ENCODE data around the gene FIZ1.
A peak's percentile ranks its signal among the peaks of the same experiment; 100 is the strongest.

Gene FIZ1

DNA sequence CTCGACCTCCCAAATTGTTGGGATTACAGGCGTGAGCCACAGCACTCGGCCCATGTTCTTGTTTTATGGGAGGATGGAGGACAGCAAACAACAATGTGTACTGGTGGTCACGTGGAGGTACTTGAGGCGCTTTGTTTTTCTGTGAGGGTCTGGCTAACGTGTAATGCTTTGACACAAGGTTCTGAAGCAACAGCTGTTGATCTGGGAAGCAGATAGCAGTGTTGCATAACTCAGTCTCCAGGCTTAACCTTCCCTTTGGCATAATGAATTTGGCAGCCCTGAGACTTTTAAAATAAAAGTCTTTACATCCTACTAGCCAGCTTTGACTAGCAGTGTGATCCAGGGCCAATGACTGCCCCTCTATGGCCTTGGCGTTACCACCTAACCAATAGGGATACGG is 34.5 kb upstream of the FIZ1 start:
- no peak for DNase-seq

DNA sequence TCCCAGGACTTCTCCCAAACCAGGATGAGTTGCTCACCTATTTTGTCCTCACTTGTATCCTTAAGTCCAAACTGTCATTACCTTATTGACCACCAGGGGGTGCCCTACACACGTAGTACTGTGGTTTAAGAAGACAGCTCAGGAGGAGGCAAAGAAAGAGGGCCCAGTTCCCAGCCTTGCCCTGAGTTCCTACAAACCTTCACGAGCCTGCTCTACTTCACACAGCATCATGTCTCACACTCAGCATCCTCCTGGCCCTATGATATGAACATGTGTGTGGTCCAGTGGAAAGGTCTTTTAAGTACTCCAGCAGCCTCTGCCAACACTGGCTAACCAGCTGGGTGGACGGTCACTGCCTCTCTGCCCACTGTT is 33.1 kb upstream of the FIZ1 start:
- DNase-seq: peak; percentile 86

DNA sequence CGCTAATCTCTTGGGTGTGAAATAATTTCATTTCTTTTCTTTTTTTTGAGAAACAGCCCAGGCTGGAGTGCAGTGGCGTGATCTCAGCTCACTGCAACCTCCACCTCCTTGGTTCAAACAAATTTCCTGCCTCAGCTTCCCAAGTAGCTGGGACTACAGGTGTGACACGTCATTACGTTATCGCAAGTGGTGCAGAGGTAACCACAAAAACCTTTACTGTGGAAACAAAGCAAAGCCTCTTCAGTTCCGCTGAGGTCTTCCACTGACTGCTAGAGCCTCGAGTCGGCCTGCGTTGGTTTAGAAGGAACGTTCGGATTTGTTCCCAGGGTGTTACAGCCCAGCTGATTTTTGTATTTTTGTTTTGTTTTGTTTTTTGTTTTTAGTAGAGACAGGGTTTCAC is 27.0 kb upstream of the FIZ1 start:
- no peak for DNase-seq

DNA sequence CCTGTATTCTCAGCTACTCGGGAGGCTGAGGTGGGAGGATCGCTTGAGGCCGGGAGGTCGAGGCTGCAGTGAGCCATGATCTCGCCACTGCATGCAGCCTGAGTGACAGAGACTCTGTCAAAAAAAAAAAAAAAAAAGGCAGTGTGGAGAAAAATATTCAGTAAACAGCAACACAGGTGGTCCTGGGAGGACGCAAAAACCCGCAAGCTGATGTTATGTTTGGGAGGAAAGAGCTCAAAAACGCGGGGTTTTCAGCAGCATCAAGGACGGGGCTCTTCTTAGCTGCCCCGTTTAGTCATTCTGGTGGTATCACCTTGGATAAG is 25.6 kb upstream of the FIZ1 start:
- DNase-seq: no peak

DNA sequence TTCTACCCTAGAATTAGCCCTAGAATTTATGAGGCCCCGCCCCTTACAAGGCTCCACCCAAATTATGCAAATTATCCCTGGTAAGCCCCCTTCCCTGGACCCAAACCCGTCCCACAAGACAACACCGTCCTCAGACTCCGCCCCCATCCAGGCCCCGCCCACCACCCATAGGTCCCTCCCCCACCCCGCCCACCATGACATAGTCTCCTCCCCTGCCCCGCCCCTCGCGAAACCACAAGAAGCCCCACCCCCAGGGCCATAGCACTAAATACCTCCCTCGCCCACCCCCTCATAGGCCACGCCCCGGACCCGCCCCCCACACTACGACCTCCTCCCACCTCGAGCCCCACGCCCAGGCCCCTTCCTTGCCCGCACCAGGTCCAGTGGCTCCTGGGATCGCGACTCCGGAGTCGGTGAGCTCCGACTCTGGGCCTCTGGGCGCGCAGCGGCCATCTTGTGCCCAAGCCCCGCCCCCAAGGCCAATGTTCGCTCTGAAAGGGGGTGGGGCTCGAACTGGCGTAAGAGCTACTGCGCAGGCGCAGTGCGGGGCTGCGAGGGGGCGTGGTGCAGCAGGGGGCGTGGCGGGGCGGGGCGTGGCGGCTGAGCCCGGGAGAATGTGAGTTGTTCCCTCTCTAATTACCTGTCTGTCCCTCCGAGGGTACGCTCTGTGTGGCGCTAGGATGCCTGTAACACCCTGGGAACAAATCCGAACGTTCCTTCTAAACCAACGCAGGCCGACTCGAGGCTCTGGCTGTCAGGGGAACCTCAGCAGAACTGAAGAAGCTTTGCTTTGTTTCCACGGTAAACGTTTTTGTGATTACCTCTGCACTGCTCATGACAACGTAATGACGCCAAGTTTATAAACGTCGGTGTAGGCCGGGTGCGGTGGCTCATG is 25.0 kb upstream of the FIZ1 start, which contains the start of gene ZNF784:
Gene ZNF784, minus strand, starts transcription at position 458 of the 895 bp plus-strand sequence. Its CDS starts 5 bp downstream, at position 453.
- peak; percentile 90 for DNase-seq

DNA sequence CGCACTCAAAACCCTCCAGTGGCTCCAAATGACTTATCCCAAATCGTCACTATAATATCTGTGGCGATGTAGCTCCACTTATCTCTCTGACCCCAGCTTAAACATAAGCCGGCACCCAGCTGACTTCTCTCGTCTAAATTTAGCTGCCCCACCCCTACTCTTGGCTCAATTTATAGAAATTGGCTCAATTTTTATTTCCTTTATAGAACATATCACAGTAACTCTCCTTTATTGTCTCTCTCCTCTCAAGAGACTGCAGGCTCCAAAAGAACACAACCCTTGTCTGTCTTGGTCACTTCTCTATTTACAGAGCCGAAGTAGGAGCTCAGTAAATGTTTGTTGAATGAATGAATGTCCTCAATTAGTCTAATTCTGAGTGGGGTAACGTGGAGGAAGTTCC is 24.2 kb upstream of the FIZ1 start:
- DNase-seq: no peak

DNA sequence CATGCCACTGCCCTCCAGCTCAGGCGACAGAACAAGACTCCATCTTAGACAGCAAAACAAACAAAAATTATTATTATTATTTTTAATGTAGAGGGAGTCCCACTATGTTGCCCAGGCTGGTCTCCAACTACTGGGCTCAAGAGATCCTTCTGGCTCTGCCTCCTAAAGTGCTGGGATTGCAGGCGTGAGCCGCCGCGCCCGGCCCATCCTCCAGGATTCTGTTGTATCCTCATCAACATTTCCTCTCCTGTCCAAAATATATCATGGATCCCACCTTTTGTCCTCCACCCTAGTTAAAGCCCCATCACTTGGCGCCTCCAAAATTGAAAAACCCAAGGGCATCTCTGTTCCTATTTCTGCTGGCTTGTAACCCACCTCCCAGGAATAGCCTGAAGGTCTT is 23.8 kb upstream of the FIZ1 start:
- DNase-seq: no peak

DNA sequence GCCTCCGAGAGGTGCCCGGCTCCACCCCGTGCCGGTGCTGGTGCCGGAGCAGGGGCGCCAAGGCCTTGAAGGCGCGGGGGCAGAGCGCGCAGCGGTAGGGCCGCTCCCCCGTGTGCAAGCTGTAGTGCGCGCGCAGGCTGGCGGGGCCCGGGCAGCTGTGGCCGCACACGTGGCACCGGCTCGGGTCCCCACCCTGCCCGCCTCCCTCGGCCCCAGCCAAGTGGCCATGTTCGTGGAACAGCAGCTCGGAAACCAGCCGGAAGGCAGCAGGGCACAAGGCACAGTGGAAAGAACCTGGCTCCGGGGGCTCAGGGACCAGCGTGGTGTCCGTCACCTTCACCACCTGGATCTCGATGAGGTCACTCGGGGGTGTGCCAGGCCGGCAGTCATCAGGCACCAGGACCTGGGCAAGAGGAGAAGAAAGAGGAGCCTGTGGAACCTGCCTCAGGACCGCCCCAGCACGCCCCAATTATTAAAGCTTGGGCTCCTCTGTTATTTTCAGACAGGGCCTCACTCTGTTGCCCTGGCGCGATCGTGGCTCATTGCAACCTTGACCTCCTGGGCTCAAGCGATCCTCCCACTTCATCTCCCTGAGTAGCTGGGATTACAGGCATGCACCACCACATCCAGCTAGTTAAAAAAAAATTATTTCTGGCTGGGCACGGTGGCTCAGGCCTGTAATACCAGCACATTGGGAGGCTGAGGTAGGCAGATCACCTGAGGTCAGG is 23.1 kb upstream of the FIZ1 start:
- DNase-seq: no peak

DNA sequence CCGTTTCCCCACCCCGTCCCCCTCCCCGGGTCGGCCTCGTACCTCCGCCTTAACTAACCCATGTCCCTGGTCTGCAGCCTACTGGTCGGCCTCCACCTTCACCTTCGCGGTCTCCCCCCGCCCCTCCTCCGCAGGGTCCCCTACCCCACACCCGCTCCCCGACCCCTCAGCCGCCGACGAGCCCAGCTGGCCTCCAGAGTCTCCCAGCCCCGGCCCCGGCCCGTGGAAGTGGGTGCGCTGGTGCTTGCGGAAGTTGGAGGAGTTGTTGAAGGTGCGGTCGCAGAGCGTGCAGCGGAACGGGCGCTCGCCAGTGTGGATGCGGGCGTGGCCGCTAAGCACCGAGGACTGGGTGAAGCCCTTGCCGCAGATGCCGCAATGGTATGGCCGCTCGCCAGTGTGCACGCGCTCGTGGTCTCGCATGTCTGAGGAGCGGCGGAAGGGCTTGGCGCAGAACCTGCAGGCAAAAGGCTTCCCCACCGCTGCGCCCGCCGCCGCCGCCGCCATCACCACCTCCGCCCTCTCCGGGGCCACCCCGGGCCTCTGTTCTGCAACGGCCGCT is 22.4 kb upstream of the FIZ1 start:
- DNase-seq: no peak

DNA sequence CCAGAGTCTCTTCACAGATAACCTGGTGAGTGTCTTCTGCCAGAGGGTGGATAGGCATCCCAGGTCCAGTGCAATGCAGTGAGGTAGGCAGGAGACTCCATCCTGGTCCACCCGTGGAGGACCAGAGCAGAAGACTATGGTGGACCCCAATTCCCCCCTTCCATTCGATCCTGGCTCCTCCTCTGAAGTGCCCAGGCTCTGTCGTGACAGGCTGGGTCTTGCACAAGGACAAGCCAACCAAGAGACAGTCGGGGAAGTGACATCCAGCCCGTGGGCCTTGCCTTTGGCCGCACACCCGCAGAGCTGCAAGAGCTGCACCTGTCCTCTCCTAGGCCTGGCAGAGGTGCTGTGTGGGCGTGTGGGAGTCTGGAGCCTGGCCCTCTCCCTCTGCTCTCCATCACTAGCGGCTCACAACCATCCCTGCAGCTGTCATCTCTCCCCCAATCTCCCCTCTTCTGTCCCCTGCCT is 21.9 kb upstream of the FIZ1 start:
- no peak for DNase-seq

DNA sequence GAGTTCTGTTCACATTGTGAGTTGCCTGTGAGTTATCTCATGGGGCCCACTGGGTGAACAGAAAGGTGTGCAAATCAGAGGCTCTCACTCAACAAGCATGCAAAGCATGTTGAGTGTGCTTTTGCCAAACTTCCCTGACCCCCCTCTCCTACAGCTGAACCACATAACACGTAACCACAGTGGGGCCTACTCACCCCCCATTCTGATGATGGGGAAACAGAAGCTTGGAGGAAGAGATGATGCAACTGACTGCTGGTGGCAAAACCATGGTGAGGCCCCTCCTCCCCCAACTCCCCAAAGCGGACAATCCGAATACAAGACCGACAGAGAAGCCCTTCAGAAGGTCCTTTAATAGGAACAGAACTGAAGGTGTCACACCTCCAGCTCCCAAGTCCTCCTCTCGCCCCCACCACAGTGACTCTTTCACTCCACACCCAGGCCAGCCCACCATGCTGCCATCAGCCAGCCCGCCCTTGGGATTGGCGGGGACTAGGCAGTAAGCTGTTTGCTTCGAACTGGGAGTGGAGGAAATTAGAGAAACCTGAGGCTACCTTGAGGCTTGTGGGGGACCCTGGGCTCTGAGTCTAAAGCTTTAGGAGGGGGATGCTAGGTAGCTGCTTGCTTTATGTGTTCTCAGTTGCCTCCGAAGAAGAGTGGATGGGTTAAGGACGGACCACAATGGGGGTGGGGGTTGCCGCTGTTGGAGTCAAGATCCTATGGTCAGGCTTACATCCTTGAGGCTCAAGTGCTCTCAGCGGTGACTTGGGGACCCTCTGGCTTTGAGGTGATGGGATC is 21.3 kb upstream of the FIZ1 start:
- DNase-seq: no peak

DNA sequence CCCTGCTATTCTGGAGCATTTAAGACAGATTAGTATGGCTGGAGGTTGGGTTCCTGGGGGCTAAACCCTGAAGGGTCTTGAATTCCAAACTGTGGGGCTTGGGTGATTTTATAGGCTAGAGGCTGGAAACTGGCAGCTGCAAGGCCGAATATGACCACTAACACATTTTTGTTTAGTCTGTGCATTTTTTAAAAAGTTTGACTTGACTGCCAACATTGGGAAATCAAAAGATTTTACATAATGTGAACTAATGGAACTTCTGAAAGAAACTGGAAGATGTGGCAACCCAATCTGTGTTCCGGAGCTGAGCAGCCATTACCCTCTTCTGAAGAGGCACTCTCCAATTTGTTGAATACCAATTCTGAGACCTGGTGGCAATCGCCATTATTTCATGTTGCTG is 20.0 kb upstream of the FIZ1 start:
- DNase-seq: no peak

DNA sequence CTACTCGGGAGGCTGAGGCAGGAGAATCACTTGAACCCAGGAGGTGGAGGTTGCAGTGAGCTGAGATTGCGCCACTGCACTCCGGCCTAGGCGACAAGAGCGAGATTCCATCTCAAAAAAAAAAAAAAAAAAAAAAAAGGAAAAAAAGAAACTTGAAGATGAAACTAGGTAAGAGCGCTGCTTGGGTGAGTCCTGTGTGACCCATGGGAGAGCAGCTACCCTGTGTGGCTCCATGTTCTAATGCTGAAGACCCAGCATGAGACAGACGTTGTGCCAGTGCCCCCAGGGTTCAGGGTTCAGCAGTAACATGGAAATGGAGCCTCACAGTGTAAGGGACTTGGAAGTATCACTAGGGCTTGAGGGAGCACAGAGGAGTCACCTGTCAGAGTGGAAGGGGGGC is 19.1 kb upstream of the FIZ1 start:
- DNase-seq: no peak

DNA sequence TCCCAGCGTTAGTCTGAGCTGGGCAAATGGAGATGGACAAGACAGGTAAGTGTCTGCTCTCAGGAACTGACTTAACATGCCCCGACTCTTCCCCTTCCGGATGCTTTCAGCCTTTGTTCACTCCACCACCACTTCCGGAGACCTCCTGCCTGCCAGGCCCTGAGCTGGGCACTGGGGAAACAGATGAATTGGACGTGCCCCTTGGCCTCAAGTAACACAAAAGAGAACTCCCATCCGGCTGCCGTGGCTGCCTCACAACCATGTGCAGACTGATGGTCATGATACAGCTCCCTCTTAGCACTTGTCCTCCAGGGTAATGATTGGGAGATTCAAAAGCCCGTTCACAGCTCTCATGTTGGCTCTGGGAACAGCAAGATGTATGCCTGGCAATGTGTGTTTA is 18.1 kb upstream of the FIZ1 start:
- no peak for DNase-seq

DNA sequence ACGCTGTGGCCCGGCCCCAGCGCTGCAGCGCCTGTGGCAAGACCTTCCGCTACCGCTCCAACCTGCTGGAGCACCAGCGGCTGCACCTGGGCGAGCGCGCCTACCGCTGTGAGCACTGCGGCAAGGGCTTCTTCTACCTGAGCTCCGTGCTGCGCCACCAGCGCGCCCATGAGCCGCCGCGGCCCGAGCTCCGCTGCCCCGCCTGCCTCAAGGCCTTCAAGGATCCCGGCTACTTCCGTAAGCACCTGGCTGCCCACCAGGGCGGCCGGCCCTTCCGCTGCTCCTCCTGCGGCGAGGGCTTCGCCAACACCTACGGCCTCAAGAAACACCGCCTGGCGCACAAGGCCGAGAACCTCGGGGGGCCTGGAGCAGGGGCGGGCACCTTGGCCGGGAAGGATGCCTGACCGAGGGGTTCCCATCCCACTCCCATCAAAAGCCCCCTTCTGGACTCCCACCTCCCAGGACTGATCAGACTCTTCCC is 17.1 kb upstream of the FIZ1 start:
- no peak for DNase-seq

DNA sequence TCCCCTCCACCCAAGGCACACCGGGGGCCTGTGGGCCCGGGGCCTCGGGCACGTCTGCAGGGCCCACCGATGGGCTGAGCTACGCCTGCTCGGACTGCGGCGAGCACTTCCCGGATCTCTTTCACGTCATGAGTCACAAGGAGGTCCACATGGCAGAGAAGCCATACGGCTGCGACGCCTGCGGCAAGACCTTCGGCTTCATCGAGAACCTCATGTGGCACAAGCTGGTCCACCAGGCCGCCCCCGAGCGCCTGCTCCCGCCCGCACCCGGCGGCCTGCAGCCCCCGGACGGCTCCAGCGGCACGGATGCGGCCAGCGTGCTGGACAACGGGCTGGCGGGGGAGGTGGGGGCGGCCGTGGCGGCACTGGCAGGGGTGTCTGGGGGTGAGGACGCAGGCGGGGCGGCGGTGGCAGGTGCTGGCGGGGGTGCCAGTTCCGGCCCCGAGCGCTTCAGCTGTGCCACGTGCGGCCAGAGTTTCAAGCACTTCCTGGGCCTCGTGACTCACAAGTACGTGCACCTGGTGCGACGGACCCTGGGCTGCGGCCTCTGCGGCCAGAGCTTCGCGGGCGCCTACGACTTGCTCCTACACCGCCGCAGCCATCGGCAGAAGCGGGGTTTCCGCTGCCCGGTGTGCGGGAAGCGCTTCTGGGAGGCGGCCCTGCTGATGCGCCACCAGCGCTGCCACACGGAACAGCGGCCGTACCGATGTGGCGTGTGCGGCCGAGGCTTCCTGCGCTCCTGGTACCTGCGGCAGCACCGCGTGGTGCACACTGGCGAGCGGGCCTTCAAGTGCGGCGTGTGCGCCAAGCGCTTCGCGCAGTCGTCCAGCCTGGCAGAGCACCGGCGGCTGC is 16.5 kb upstream of the FIZ1 start:
- no peak for DNase-seq

DNA sequence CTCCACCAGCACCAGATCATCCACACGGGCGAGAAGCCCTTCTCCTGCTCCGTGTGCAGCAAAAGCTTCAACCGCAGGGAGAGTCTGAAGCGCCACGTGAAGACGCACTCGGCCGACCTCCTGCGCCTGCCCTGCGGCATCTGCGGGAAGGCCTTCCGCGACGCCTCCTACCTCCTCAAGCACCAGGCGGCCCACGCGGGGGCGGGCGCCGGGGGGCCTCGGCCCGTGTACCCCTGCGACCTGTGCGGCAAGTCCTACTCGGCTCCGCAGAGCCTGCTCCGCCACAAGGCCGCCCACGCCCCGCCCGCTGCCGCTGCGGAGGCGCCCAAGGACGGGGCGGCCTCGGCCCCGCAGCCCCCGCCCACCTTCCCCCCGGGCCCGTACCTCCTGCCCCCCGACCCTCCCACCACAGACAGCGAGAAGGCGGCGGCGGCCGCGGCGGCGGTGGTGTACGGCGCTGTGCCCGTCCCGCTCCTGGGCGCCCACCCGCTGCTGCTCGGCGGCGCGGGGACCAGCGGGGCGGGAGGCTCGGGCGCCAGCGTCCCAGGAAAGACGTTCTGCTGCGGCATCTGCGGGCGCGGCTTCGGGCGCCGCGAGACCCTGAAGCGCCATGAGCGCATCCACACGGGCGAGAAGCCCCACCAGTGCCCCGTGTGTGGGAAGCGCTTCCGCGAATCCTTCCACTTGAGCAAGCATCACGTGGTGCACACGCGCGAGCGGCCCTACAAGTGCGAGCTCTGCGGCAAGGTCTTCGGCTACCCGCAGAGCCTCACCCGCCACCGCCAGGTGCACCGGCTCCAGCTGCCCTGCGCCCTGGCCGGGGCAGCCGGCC is 15.6 kb upstream of the FIZ1 start:
- DNase-seq: no peak

DNA sequence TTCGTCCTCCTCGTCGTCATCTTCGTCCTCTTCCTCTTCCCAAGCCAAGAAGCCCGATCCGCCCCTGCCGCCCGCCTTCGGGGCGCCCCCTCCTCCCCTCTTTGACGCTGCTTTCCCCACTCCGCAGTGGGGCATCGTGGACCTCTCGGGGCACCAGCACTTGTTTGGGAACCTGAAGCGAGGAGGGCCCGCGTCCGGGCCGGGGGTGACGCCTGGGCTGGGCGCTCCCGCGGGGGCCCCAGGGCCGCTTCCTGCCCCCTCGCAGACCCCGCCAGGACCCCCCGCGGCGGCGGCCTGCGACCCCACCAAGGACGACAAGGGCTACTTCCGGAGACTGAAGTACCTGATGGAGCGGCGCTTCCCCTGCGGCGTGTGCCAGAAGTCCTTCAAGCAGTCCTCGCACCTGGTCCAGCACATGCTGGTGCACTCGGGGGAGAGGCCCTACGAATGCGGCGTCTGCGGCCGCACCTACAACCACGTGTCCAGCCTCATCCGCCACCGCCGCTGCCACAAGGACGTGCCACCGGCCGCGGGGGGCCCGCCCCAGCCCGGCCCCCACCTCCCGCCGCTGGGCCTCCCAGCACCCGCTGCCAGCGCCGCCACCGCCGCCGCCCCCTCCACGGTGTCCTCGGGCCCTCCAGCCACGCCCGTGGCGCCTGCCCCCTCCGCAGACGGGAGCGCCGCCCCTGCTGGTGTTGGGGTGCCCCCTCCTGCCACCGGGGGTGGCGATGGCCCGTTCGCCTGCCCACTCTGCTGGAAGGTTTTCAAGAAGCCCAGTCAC is 14.8 kb upstream of the FIZ1 start:
- no peak for DNase-seq

DNA sequence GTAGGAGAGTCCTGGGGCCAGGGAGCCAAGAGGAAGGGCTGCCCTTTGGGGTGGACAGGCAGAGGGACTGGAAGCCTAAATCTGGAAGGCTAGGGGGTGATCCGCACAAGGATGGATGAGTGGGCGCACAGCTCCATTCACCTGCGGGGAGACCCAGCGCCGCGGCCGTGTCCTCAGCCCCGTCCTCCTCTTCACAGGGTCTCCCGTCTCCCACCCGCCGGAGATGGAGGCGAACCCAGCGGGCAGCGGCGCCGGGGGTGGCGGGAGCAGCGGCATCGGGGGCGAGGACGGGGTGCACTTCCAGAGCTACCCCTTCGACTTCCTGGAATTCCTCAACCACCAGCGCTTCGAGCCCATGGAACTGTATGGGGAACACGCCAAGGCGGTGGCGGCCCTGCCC is 14.1 kb upstream of the FIZ1 start:
- no peak for DNase-seq

DNA sequence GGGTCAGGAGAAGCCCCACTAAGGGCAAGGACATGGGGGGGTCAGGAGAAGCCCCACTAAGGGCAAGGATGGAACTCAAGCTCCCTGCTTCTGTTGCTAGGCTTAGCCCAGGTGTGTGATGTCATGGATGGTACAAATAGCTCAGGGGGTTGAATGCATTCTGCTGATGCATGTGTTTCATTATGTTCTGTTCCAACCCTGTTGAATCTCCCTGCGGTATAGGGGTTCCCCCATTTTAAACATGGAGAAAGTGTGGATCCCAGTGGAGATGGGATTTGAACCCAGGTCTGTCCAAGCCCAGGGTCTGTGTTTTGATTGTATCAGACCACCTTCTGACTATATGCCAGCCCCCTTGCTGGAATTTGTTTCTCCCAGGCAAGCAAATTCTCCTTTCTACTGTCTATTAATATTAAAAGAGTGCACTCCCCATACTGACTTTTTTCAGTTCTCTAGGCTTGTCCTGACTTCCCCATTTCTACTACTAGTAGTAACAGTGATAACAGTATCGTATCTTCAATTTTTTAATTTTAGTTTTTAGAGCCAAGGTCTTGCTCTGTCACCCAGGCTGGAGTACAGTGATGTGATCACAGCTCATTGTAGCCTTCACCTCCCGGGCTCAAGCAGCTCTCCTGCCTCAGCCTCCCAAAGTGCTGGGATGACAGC is 12.8 kb upstream of the FIZ1 start:
- DNase-seq: no peak

Measured in GDM1 (cell line).